Activated CD8-positive, alpha-beta T cell treated with anti-CD3 and anti-CD28 coated beads, Interleukin-2, amount 10 ng/mL, durations not matched to agents 7 days and 5 days (primary cell): ENCODE results near the gene LHPP. TPM values are rescaled to one million over a fixed set of nuclear protein-coding genes. Genes with fewer than 3 reads are reported as not detected.
A peak's percentile ranks its signal among the peaks of the same experiment; 100 is the strongest.
"Not testable (repeated sequence)": the region's sequence is repeated elsewhere in the genome, so short reads cannot be mapped to it uniquely, and the experiment has no call there.

Experiments used
- ATAC-seq: fragments of 150-1000 bp; cut with Tn5 transposase; one replicate; pipeline ENCODE4 v1.10.0; 2021; ENCODE audit warnings: moderate library complexity
- CTCF ChIA-PET: fragments of 350-600 bp; sonication (Branson Sonifier 250); formaldehyde crosslinking; loops from one replicate; lab custom pipeline; 2021; ENCODE audit warnings: antibody characterized with exemption; lab: Charles Lee
- POLR2A ChIA-PET: fragments of 350-600 bp; sonication (Branson Sonifier 250); formaldehyde crosslinking; loops from one replicate; lab custom pipeline; 2021; ENCODE audit warnings: antibody characterized with exemption; lab: Charles Lee
- DNase-seq: peaks from one replicate; pipeline ENCODE4 v3.0.0-alpha.2; 2020
- H3K27ac Mint-ChIP-seq: one replicate; pipeline ENCODE4 v1.8.0; 2021; ENCODE audit warnings: mild to moderate bottlenecking, mixed read lengths
- H3K27me3 Mint-ChIP-seq: one replicate; pipeline ENCODE4 v1.8.0; 2021; ENCODE audit warnings: low read depth, mixed read lengths
- H3K36me3 Mint-ChIP-seq: one replicate; pipeline ENCODE4 v1.8.0; 2021; ENCODE audit warnings: low read depth, mixed read lengths
- H3K4me1 Mint-ChIP-seq: one replicate; pipeline ENCODE4 v1.8.0; 2021; ENCODE audit warnings: low read depth, mixed read lengths
- H3K4me3 Mint-ChIP-seq: one replicate; pipeline ENCODE4 v1.8.0; 2021; ENCODE audit warnings: mild to moderate bottlenecking, mixed read lengths
- H3K9me3 Mint-ChIP-seq: one replicate; pipeline ENCODE4 v1.8.0; 2022; ENCODE audit warnings: mixed read lengths; ENCODE audit not compliant: insufficient read depth
- total RNA-seq, 2 experiments: library from RNA; stranded (reverse); gene quantifications; one replicate each; pipeline ENCODE4 v1.2.3, GENCODE V29; 2021

The LHPP gene
- total RNA-seq, 2 experiments from 2014 or later: 24.7 to 25.7 TPM

DNA sequence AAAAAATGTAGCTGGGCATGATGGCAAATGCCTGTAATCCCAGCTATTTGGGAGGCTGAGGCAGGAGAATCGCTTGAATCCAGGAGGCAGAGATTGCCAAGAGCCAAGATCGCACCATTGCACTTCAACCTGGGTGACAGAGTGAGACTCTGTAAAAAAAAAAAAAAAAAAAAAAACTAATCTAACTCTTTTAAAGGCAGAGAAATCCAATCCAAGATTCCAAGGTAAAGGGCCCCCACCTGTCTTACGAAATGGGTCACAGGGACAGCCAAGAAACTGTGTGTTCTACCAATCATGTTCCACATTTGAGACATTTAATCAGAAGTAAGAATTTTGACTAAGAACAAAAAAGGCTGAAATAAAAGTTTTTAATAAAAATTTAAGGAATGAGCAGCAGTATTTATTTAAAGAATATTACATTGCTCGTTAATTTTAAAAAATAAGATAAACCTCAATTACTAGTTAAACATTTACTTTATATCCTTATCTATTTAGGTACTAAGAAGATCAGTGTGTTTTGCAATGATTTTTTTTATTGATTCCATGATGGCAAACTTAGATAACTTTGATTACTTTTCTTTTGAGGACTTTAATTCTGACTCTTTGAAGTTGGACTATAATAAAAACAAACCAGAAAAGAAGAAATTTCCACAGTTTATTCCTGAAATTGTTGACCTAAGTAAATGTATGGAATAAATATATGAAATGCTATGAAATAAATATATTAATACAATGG lies 36.2 kb upstream of the LHPP start:
- H3K4me3 Mint-ChIP-seq: no peak overlapping the region
- no peaks in the 10 kb centered on the region for H3K9me3 Mint-ChIP-seq
- H3K36me3 Mint-ChIP-seq: no peaks in the 10 kb centered on the region
- no peak overlapping the region for H3K27ac Mint-ChIP-seq
- ChIA-PET CTCF (interaction anchor here (2.4 kb wide), 1 partner anchor 36 kb away, joined by 6 read pairs; no protein-coding TSS in a partner anchor), POLR2A (no interaction called here)
- H3K4me1 Mint-ChIP-seq: no peaks in the 10 kb centered on the region
- DNase-seq (no peak), ATAC-seq (no peak)
- H3K27me3 Mint-ChIP-seq: peaks cover 28% of the 10 kb centered on the region

DNA sequence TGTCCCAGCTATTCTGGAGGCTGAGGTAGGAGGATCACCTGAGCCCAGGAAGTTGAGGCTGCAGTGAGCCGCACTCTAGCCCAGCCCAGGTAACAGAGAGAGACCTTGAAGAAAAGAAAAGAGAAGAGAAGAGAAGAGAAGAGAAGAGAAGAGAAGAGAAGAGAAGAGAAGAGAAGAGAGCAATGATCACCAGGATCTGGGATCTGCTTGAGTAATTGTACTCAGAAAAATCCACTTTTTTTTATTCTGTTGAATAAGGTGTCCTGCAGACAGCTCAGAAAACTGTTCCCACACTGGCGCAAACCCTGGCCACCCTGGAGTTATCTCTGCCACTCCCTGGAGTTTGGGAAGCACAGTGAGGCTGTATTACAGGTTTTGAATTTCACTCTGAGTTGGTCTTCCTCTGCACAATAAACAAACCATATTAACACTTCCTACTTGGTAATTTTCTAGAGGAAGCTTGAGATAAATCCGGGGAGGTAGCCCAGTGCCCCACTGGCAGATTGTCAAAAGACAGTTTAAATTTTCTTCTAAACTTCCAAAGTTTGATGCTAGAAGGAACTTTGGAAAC lies 33.3 kb upstream of the LHPP start:
- CTCF ChIA-PET: no interaction called here
- no peaks in the 10 kb centered on the region for H3K36me3 Mint-ChIP-seq
- H3K27ac Mint-ChIP-seq: no peak overlapping the region
- H3K9me3 Mint-ChIP-seq: no peaks in the 10 kb centered on the region
- no peak for ATAC-seq
- POLR2A ChIA-PET: no interaction called here
- no peak overlapping the region for H3K4me3 Mint-ChIP-seq
- no peak for DNase-seq
- H3K27me3 Mint-ChIP-seq: peaks cover 23% of the 10 kb centered on the region
- no peaks in the 10 kb centered on the region for H3K4me1 Mint-ChIP-seq

DNA sequence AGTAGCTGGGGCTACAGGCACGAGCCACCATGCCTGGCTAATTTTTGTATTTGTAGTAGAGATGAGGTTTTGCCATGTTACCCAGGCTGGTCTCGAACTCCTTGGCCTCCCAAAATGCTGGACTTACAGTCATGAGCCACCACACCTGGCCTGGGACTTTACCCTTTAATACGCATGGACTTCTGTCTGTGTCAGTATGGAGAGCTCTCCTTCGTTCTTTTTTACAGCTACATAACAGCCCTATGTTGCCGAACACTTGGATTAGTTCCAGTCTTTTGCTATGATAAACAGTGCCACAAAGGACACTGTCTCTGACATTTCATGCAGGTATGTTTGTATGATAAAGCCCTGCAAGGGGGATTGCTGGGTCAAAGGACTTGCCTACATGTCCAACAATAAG lies 32.0 kb upstream of the LHPP start:
- Mint-ChIP-seq H3K9me3 (no peaks in the 10 kb centered on the region), H3K27ac (no peak overlapping the region), H3K27me3 (peaks cover 17% of the 10 kb centered on the region), H3K36me3 (no peaks in the 10 kb centered on the region), H3K4me1 (no peaks in the 10 kb centered on the region), H3K4me3 (no peak overlapping the region)
- ChIA-PET CTCF (no interaction called here), POLR2A (no interaction called here)
- ATAC-seq (no peak), DNase-seq (no peak)

DNA sequence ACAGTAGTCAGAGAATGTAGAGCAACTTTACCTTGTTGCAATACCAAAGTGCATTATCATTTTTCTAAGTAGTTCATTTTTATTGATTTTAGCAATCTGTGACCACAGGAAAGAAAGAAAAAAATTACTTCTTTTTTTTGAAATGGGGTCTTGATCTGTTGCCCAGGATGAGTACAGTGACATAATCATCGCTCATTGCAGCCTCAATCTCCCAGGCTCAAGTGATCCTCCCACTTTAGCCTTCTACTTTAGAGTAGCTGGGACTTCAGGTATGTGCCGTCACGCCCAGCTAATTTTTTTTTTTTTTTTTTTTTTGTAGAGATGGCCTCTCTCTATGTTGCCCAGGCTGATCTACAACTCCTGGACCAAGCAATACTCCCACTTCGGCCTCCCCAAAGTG lies 31.5 kb upstream of the LHPP start:
- CTCF ChIA-PET: no interaction called here
- Mint-ChIP-seq H3K4me1 (no peaks in the 10 kb centered on the region), H3K27ac (no peak overlapping the region), H3K36me3 (no peaks in the 10 kb centered on the region), H3K27me3 (peaks cover 17% of the 10 kb centered on the region), H3K9me3 (no peaks in the 10 kb centered on the region), H3K4me3 (no peak overlapping the region)
- DNase-seq (no peak), ATAC-seq (no peak)
- POLR2A ChIA-PET: no interaction called here

DNA sequence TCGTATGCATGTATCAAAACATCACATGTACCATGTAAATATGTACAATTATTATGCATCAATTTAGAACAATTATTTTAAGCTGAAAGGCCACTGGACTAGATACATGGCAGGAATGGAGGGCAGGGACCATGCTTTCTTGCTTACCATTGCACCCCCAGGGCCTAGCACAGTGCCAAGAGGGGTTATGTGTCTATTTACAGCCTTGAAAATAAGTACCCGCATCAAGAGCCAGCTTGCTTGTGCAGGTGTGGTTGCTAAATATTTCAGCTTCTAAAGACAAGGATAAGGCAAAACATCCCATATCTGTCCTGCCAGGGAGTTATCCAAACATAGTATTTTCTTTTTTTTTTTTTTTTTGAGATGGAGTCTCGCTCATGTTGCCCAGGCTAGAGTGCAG lies 28.2 kb upstream of the LHPP start:
- ChIA-PET CTCF (no interaction called here), POLR2A (no interaction called here)
- Mint-ChIP-seq H3K4me3 (no peak overlapping the region), H3K27ac (no peak overlapping the region), H3K9me3 (no peaks in the 10 kb centered on the region), H3K27me3 (peaks cover 16% of the 10 kb centered on the region), H3K4me1 (peaks cover 2% of the 10 kb centered on the region), H3K36me3 (no peaks in the 10 kb centered on the region)
- DNase-seq (no peak), ATAC-seq (no peak)

DNA sequence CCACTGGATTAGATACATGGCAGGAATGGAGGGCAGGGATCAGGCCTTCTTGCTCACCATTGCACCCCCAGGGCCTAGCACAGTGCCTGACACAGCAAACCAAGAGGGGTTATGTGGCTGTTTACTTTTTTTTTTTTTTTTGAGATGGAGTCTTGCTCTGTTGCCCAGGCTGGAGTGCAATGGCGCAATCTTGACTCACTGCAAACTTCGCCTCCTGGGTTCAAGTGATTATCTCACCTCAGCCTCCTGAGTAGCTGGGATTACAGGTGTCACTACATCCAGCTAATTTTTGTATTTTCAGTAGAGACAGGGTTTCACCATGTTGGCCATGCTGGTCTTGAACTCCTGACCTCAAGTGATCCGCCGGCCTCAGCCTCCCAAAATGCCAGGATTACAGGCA lies 25.9 kb upstream of the LHPP start:
- DNase-seq, CTCF ChIA-PET, ATAC-seq, H3K4me3 Mint-ChIP-seq, H3K9me3 Mint-ChIP-seq, H3K4me1 Mint-ChIP-seq, H3K36me3 Mint-ChIP-seq, H3K27ac Mint-ChIP-seq, H3K27me3 Mint-ChIP-seq, POLR2A ChIA-PET: not testable (repeated sequence)

DNA sequence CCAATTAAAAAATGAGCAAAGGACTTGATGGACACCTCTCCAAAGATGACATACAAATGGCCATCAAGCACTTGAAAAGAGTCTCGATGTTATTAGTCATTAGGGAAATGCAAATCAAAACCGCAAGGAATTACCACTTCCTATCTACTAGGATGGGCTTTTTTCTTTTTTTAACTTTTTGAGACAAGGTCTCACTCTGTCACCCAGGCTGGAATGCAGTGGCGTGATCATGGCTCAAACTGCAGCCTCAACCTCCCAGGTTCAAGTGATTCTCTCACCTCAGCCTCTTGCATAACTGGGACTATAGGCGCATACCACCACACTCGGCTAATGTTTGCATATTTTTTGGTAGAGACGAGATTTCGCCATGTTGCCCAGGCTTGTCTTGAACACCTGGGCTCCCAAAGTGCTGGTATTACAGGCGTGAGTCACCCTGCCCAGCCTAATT lies 25.4 kb upstream of the LHPP start:
- H3K9me3 Mint-ChIP-seq: no peaks in the 10 kb centered on the region
- CTCF ChIA-PET: no interaction called here
- H3K27ac Mint-ChIP-seq: no peak overlapping the region
- ATAC-seq (no peak), DNase-seq (no peak)
- peaks cover 11% of the 10 kb centered on the region for H3K27me3 Mint-ChIP-seq
- no peak overlapping the region for H3K4me3 Mint-ChIP-seq
- H3K36me3 Mint-ChIP-seq: no peaks in the 10 kb centered on the region
- POLR2A ChIA-PET: no interaction called here
- peaks cover 2% of the 10 kb centered on the region for H3K4me1 Mint-ChIP-seq

DNA sequence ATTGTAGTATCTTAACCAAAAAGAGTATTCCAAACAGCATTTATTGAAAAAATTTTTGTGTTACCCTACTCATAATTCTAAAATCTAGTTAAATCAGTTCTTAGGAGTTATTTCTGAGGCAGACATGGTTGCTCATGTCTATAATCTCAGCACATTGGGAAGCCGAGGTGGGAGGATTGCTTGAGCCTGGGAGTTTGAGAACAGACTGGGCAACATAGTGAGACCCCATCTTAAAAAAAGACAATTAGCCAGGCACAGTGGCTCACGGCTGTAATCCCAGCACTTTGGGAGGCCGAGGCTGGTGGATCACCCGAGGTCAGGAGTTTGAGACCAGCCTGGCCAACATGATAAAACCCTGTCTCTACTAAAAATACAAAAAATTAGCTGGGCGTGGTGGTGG lies 19.9 kb upstream of the LHPP start:
- DNase-seq, H3K9me3 Mint-ChIP-seq, CTCF ChIA-PET: not testable (repeated sequence)

DNA sequence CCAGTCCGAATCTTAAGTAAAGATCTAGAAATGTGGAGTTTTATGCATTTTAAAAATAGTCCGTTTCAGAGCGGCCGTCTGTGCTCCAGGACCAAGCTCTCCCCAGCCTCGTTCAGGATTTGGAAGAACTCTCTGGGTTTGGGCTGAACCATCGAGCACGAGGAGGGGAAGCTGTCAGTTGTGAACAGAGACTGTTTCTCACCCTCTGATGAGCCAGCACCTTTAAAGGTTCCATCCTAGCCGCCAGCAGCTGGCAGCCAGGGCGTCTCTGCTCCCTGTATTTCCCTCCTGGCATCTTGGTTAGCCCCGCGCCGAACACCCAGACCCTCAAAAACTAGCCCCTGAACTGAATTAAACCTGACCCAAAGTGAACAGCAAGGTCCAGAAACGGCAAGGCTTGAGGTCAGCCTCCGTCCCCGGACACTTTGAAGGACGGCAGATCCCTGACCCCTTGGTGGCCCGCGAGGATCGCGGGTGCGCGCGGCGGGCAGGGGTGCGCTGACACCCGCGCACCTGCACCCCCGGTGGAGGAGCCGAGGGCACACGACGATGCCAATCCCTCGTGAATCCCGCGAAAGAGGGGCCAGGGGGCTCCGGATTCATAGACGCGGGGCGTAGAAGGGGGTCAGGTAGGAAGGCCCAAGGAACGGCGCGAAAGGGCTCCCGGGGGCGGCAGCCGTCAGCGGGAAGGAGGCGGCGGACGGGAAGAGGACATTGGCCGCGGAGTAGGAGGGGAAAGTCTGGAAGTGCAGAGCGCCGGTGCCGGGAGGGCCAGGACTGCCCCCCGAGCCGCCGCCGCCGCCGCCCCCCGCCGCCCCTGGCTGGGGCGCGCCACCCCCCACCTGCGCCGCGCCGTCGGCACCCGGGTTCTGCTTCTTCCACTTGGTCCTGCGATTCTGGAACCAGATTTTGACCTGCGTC lies 14.5 kb upstream of the LHPP start:
- ATAC-seq: no peak
- Mint-ChIP-seq H3K27me3 (peaks cover 64% of the 10 kb centered on the region), H3K9me3 (no peaks in the 10 kb centered on the region), H3K36me3 (no peaks in the 10 kb centered on the region), H3K4me1 (peaks cover 14% of the 10 kb centered on the region), H3K27ac (no peak overlapping the region), H3K4me3 (no peak overlapping the region)
- no peak for DNase-seq
- POLR2A ChIA-PET: no interaction called here
- CTCF ChIA-PET: no interaction called here

More for the DNA sequence above, 19.9 kb upstream of the LHPP start:
- H3K36me3 Mint-ChIP-seq, POLR2A ChIA-PET, H3K4me3 Mint-ChIP-seq, ATAC-seq, H3K27ac Mint-ChIP-seq, H3K4me1 Mint-ChIP-seq: not testable (repeated sequence)
- H3K27me3 Mint-ChIP-seq: peaks cover 31% of the 10 kb centered on the region

DNA sequence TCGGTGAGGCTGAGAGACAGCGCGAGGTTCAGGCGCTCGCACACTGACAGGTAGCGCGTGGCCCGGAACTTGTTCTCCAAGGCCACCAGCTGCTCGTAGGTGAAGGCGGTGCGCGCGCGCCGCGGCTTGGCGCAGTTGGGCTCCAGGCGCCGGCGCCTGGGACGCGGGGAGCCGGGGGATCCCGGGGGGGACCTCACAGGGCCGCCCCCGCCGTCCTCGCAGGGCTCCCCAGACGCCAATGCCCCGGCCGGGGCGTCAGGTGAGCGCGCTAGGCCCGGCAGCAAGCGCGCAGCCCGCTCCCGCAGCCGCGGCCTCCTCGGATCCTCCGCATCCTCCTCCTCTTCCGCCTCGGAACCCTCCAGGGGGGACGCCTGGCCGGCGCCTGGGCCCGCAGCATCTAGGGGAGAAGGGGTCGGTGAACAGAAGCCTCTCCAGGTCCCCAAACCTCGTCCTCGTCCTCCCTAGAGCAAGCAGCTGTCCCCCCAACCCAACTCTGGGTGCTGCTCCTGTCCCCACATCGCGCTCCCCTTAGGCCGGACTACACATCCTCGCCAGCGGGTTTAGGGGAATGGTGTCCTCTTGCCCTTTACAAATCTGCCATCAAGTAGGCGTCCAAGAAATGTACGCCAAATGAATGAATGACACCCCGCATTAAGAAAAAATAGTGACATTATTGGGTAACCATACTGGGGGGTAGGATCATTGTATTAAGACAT lies 13.7 kb upstream of the LHPP start:
- H3K4me1 Mint-ChIP-seq: peaks cover 14% of the 10 kb centered on the region
- ChIA-PET POLR2A (no interaction called here), CTCF (interaction anchor here (1.0 kb wide), 1 partner anchor 44 kb away, joined by 3 read pairs; no protein-coding TSS in a partner anchor)
- H3K36me3 Mint-ChIP-seq: no peaks in the 10 kb centered on the region
- H3K27me3 Mint-ChIP-seq: peaks cover 62% of the 10 kb centered on the region
- H3K27ac Mint-ChIP-seq: no peak overlapping the region
- ATAC-seq: no peak
- no peak for DNase-seq
- H3K9me3 Mint-ChIP-seq: no peaks in the 10 kb centered on the region
- peak overlapping the region; percentile 22 for H3K4me3 Mint-ChIP-seq

DNA sequence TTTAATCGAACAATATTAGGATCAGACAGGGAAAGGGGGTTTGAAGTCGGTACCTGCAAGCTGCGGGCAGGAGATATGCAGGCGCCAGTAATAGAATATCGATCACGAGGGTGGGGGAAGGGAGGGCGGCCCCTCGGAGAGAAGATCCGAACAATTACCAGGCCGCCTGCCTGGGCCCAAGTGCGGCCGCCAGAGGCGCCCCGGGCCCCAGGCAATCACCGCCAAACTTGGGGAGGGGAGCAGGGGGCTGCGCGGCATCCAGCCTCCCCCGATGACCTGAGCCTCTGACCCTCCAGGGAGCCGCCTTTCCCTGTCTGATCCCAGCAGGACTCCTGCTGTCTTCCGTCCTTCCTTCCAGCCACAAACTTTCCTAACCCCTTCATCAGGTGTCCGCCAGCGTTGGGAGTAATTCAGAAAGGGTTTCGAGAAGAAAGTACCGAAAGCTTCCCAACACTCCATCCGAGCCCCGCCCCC lies 12.9 kb upstream of the LHPP start:
- H3K4me3 Mint-ChIP-seq: no peak overlapping the region
- peaks cover 67% of the 10 kb centered on the region for H3K27me3 Mint-ChIP-seq
- H3K4me1 Mint-ChIP-seq: peaks cover 14% of the 10 kb centered on the region
- H3K36me3 Mint-ChIP-seq: no peaks in the 10 kb centered on the region
- no peaks in the 10 kb centered on the region for H3K9me3 Mint-ChIP-seq
- POLR2A ChIA-PET: no interaction called here
- no peak for ATAC-seq
- H3K27ac Mint-ChIP-seq: no peak overlapping the region
- DNase-seq: no peak
- CTCF ChIA-PET: interaction anchor here (0.7 to 1.0 kb wide), 2 partner anchors 12 to 45 kb away, joined by 3 to 4 read pairs; partner anchors contain the start of gene LHPP
